ENCODE data around the gene GTF2F2. TPM values are rescaled to one million over a fixed set of nuclear protein-coding genes. Genes with fewer than 3 reads are reported as not detected.
A peak's percentile ranks its signal among the peaks of the same experiment; 100 is the strongest.

The GTF2F2 gene
- 18.9 TPM for total RNA-seq

- no peaks in the 10 kb centered on the region for H3K27me3 ChIP-seq
- DNase-seq (ENCODE audit: extremely low spot score in 2 of 2), result peak; percentile 89 to 97
- H3K36me3 ChIP-seq, result no peaks in the 10 kb centered on the region
- intact Hi-C loops (cut with DNase I), result no loop called here
- H3K4me1 ChIP-seq, result peaks cover 27% of the 10 kb centered on the region
- TF ChIP-seq CTCF (IDR thresholded peaks at IDR 0.05) (no peak), POLR2AphosphoS5 (IDR thresholded peaks at IDR 0.05; ENCODE audit: insufficient read depth in 1 of 2, low read depth in 1 of 2) (peak; percentile 86 to 97), POLR2A (IDR thresholded peaks at IDR 0.05) (peak in 1 of 2 donors; percentile 7)
- peak within 1 kb of the TSS; percentile 86 to 89 for H3K4me3 ChIP-seq
- H3K27ac ChIP-seq, result peak within 1 kb of the TSS; percentile 82
- H3K9me3 ChIP-seq, result no peaks in the 10 kb centered on the region
Observed at GRCh38 chr13:45119991-45120864, at the start of gene GTF2F2. Gene GTF2F2 (plus strand): TSS chr13:45120510. CDS start chr13:45120656, 146 bp downstream.

- H3K4me3 ChIP-seq, result no peak overlapping the region
- no peak overlapping the region for H3K27ac ChIP-seq
- H3K36me3 ChIP-seq, result no peaks in the 10 kb centered on the region
- H3K27me3 ChIP-seq, result no peaks in the 10 kb centered on the region
- H3K9me3 ChIP-seq, result no peaks in the 10 kb centered on the region
- TF ChIP-seq POLR2AphosphoS5 (IDR thresholded peaks at IDR 0.05; ENCODE audit: insufficient read depth in 1 of 2, low read depth in 1 of 2) (no peak), CTCF (IDR thresholded peaks at IDR 0.05) (no peak)
- no peaks in the 10 kb centered on the region for H3K4me1 ChIP-seq
- intact Hi-C loops (cut with DNase I), result no loop called here
- no peak for DNase-seq (ENCODE audit: extremely low spot score in 2 of 2)
Observed at GRCh38 chr13:45073809-45074208, 46.5 kb upstream of the GTF2F2 start.

- intact Hi-C loops (cut with DNase I), result no loop called here
- TF ChIP-seq POLR2AphosphoS5 (IDR thresholded peaks at IDR 0.05; ENCODE audit: insufficient read depth in 1 of 2, low read depth in 1 of 2), result no peak
- no peak for TF ChIP-seq POLR2A (IDR thresholded peaks at IDR 0.05)
- no peak for TF ChIP-seq CTCF (IDR thresholded peaks at IDR 0.05)
- Histone ChIP-seq H3K4me1 (no peaks in the 10 kb centered on the region), H3K27me3 (no peaks in the 10 kb centered on the region), H3K4me3 (no peak overlapping the region), H3K9me3 (no peaks in the 10 kb centered on the region), H3K36me3 (no peaks in the 10 kb centered on the region), H3K27ac (no peak overlapping the region)
- DNase-seq (ENCODE audit: extremely low spot score in 2 of 2), result no peak
Observed at GRCh38 chr13:45074721-45075120, 45.6 kb upstream of the GTF2F2 start.

GRCh38 chr13:45078003-45078402 is 42.3 kb upstream of the GTF2F2 start:
- intact Hi-C loops (cut with DNase I), result no loop called here
- H3K27ac ChIP-seq, result no peak overlapping the region
- DNase-seq (ENCODE audit: extremely low spot score in 2 of 2), result no peak
- no peaks in the 10 kb centered on the region for H3K4me1 ChIP-seq
- no peak overlapping the region for H3K4me3 ChIP-seq
- no peaks in the 10 kb centered on the region for H3K9me3 ChIP-seq
- H3K27me3 ChIP-seq, result no peaks in the 10 kb centered on the region
- TF ChIP-seq POLR2A (IDR thresholded peaks at IDR 0.05), result no peak
- TF ChIP-seq POLR2AphosphoS5 (IDR thresholded peaks at IDR 0.05; ENCODE audit: insufficient read depth in 1 of 2, low read depth in 1 of 2), result no peak
- no peak for TF ChIP-seq CTCF (IDR thresholded peaks at IDR 0.05)
- no peaks in the 10 kb centered on the region for H3K36me3 ChIP-seq

- no peaks in the 10 kb centered on the region for H3K36me3 ChIP-seq
- no peak for DNase-seq (ENCODE audit: extremely low spot score in 2 of 2)
- H3K9me3 ChIP-seq, result no peaks in the 10 kb centered on the region
- intact Hi-C loops (cut with DNase I), result no loop called here
- no peak overlapping the region for H3K27ac ChIP-seq
- no peak for TF ChIP-seq POLR2A (IDR thresholded peaks at IDR 0.05)
- no peak for TF ChIP-seq POLR2AphosphoS5 (IDR thresholded peaks at IDR 0.05; ENCODE audit: insufficient read depth in 1 of 2, low read depth in 1 of 2)
- TF ChIP-seq CTCF (IDR thresholded peaks at IDR 0.05), result no peak
- H3K4me3 ChIP-seq, result no peak overlapping the region
- H3K27me3 ChIP-seq, result no peaks in the 10 kb centered on the region
- H3K4me1 ChIP-seq, result no peaks in the 10 kb centered on the region
Observed at GRCh38 chr13:45082964-45083363, 37.3 kb upstream of the GTF2F2 start.
